Activated B cell treated with CpG ODN at 0.5 μM for 24 hours (primary cell): ENCODE measurements around the gene PDCD2L. TPM values are rescaled to one million over a fixed set of nuclear protein-coding genes. Genes with fewer than 3 reads are reported as not detected.
"Not testable (repeated sequence)": the region's sequence is repeated elsewhere in the genome, so short reads cannot be mapped to it uniquely, and the experiment has no call there.

Experiments
- ATAC-seq: fragments of 200-7000 bp; cut with Tn5 transposase; one replicate; pipeline ENCODE4 v1.10.0; 2021; ENCODE audit warnings: low read depth, mild to moderate bottlenecking, moderate library complexity
- CTCF ChIA-PET: fragments of 350-600 bp; sonication (Branson Sonifier 250); formaldehyde crosslinking; loops from one replicate; lab custom pipeline; 2021; ENCODE audit warnings: antibody characterized with exemption; lab: Charles Lee
- POLR2A ChIA-PET: fragments of 350-600 bp; sonication (Branson Sonifier 250); formaldehyde crosslinking; loops from one replicate; lab custom pipeline; 2021; ENCODE audit warnings: antibody characterized with exemption; lab: Charles Lee
- DNase-seq: peaks from one replicate; pipeline ENCODE4 v3.0.0; 2022
- H3K27ac Mint-ChIP-seq: one replicate; pipeline ENCODE4 v1.8.0; 2020; ENCODE audit warnings: mixed read lengths
- H3K27me3 Mint-ChIP-seq: one replicate; pipeline ENCODE4 v1.8.0; 2021; ENCODE audit warnings: mixed read lengths
- H3K36me3 Mint-ChIP-seq: one replicate; pipeline ENCODE4 v1.8.0; 2021; ENCODE audit warnings: low read depth, mixed read lengths
- H3K4me1 Mint-ChIP-seq: one replicate; pipeline ENCODE4 v1.8.0; 2021; ENCODE audit warnings: mixed read lengths
- H3K4me3 Mint-ChIP-seq: one replicate; pipeline ENCODE4 v1.8.0; 2020; ENCODE audit warnings: mild to moderate bottlenecking, mixed read lengths
- H3K9me3 Mint-ChIP-seq: one replicate; pipeline ENCODE4 v1.8.0; 2020; ENCODE audit warnings: mixed read lengths
- intact Hi-C: fragments of 100-400 bp; cut with micrococcal nuclease; formaldehyde crosslinking; loops from one replicate; pipeline ENCODE4 v1.15.1; 2024
- total RNA-seq: library from RNA; stranded (reverse); gene quantifications from 2 replicates; pipeline ENCODE4 v1.2.3, GENCODE V29; 2022
- TF ChIP-seq, protein P1 (sequence below): fragments of 200-600 bp; IDR thresholded peaks from one replicate; pipeline ENCODE4 v1.8.0; 2022; ENCODE audit warnings: antibody characterized with exemption, mild to moderate bottlenecking

Gene PDCD2L
- total RNA-seq, 1 donor from 2014 or later, result 18.6 TPM

DNA sequence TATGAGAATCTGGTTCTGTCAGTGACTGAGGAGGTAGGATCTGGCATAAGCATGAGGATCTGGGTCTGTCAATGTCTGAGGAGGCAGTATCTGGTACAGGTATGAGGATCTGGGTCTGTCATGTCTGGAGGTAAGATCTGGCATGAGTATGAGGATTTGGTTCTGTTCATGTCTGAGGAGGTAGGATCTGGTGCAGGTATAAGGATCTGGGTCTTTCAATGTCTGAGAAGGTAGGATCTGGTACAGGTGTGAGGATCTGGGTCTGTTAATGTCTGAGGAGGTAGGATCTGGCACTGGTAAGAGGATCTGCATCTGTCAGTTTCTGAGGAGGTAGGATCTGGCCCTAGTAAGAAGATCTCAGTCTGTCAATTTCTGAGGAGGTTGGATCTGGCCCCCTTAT, 12.4 kb upstream of the PDCD2L start:
- Mint-ChIP-seq H3K9me3 (no peaks in the 10 kb centered on the region), H3K4me3 (no peak overlapping the region), H3K27me3 (no peaks in the 10 kb centered on the region), H3K4me1 (no peaks in the 10 kb centered on the region), H3K27ac (no peak overlapping the region), H3K36me3 (peaks cover 30% of the 10 kb centered on the region)
- POLR2A ChIA-PET, result no interaction called here
- no peak for DNase-seq
- TF ChIP-seq, protein P1, sequence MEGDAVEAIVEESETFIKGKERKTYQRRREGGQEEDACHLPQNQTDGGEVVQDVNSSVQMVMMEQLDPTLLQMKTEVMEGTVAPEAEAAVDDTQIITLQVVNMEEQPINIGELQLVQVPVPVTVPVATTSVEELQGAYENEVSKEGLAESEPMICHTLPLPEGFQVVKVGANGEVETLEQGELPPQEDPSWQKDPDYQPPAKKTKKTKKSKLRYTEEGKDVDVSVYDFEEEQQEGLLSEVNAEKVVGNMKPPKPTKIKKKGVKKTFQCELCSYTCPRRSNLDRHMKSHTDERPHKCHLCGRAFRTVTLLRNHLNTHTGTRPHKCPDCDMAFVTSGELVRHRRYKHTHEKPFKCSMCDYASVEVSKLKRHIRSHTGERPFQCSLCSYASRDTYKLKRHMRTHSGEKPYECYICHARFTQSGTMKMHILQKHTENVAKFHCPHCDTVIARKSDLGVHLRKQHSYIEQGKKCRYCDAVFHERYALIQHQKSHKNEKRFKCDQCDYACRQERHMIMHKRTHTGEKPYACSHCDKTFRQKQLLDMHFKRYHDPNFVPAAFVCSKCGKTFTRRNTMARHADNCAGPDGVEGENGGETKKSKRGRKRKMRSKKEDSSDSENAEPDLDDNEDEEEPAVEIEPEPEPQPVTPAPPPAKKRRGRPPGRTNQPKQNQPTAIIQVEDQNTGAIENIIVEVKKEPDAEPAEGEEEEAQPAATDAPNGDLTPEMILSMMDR, result no peak
- ATAC-seq, result no peak
- intact Hi-C loops, result no loop called here
- CTCF ChIA-PET, result no interaction called here

DNA sequence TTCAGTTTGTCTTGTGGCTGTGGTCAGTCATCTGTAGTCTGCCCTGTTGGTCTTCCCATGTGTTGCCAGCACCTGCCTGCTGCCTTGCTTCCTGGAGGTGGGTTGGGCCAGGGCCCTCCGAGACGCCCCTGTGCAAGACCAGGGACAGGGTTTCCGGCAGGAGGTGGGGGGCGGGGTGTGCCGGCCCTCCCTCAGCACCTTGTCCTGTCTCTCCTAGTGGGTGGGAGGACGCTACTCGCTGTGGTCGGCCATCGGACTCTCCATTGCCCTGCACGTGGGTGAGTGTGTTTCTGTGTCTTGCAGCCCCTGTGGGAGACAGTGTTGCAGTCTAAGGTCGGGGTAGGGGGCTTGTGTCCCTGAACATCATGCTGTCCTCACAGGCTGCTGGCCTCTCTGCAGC, 11.2 kb upstream of the PDCD2L start:
- TF ChIP-seq, protein P1, result no peak
- H3K4me3 Mint-ChIP-seq, result no peak overlapping the region
- ChIA-PET POLR2A (no interaction called here), CTCF (no interaction called here)
- no peaks in the 10 kb centered on the region for H3K4me1 Mint-ChIP-seq
- no peak overlapping the region for H3K27ac Mint-ChIP-seq
- H3K36me3 Mint-ChIP-seq, result peaks cover 34% of the 10 kb centered on the region
- H3K27me3 Mint-ChIP-seq, result no peaks in the 10 kb centered on the region
- DNase-seq (no peak), ATAC-seq (no peak)
- H3K9me3 Mint-ChIP-seq, result no peaks in the 10 kb centered on the region
- intact Hi-C loops, result no loop called here

DNA sequence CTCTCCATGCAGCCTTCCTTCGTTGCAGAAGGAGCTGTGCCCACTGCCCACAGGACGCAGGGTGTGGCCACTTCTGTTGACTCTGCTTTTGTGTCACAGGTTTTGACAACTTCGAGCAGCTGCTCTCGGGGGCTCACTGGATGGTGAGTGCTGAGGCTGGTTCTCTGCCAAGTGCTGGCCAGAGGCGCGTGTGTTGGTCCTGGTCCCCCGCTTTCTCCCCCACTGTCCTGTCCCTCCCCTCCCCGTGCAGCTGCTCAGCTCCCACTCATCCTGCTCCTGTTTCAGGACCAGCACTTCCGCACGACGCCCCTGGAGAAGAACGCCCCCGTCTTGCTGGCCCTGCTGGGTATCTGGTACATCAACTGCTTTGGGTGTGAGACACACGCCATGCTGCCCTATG, 10.6 kb upstream of the PDCD2L start:
- intact Hi-C loops, result no loop called here
- DNase-seq (no peak), ATAC-seq (no peak)
- CTCF ChIA-PET, result no interaction called here
- H3K36me3 Mint-ChIP-seq, result peaks cover 36% of the 10 kb centered on the region
- no peaks in the 10 kb centered on the region for H3K27me3 Mint-ChIP-seq
- no peak overlapping the region for H3K27ac Mint-ChIP-seq
- H3K4me3 Mint-ChIP-seq, result no peak overlapping the region
- H3K9me3 Mint-ChIP-seq, result no peaks in the 10 kb centered on the region
- TF ChIP-seq, protein P1, result no peak
- H3K4me1 Mint-ChIP-seq, result no peaks in the 10 kb centered on the region
- POLR2A ChIA-PET, result no interaction called here

DNA sequence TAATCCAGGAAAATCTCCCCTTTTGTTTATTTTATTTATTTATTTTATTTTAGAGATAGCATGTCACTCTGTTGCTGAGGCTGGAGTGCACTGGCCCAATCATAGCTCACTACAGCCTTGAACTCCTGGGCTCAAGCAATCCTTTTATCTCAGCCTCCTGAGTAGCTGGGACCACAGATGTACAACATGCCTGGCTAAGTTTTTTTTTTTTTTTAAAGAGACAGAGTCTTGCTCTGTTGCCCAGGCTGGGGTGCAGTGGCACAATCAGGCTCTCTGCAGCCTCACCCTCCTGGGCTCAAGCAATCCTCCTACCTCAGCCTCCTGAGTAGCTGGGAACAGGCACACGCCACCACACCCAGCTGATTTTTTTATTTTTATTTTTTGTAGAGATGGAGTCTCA, 6.3 kb upstream of the PDCD2L start:
- no peaks in the 10 kb centered on the region for H3K27me3 Mint-ChIP-seq
- TF ChIP-seq, protein P1, result no peak
- ChIA-PET CTCF (no interaction called here), POLR2A (interaction anchor here (0.7 kb wide), 1 partner anchor 13 kb away, joined by 3 read pairs; no protein-coding TSS in a partner anchor)
- intact Hi-C loops, result no loop called here
- H3K4me1 Mint-ChIP-seq, result no peaks in the 10 kb centered on the region
- H3K27ac Mint-ChIP-seq, result no peak overlapping the region
- ATAC-seq (no peak), DNase-seq (no peak)
- no peak overlapping the region for H3K4me3 Mint-ChIP-seq
- peaks cover 51% of the 10 kb centered on the region for H3K36me3 Mint-ChIP-seq
- H3K9me3 Mint-ChIP-seq, result no peaks in the 10 kb centered on the region

DNA sequence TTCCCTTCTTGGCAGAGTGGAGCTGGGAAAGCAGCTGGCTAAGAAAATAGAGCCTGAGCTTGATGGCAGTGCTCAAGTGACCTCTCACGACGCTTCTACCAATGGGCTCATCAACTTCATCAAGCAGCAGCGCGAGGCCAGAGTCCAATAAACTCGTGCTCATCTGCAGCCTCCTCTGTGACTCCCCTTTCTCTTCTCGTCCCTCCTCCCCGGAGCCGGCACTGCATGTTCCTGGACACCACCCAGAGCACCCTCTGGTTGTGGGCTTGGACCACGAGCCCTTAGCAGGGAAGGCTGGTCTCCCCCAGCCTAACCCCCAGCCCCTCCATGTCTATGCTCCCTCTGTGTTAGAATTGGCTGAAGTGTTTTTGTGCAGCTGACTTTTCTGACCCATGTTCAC, 4.3 kb upstream of the PDCD2L start:
- intact Hi-C loops, result no loop called here

DNA sequence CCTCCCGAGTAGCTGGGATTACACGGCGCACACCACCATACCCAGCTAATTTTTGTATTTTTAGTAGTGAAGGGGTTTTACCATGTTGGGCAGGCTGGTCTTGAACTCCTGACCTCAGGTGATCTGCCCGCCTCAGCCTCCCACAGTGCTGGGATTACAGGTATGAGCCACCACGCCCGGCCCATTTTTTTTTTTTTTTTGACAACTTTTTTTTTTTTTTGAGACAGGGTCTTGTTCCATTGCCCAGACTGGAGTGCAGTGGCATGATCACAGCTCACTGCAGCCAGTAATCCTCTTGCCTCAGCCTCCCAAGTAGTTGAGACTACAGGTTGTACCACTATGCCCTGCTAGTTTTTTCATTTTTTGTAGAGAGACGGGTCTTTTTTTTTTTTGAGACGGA, 3.4 kb upstream of the PDCD2L start:
- ChIA-PET POLR2A (interaction anchor here (0.6 to 0.7 kb wide), 2 partner anchors 26 to 139 kb away, joined by 4 to 6 read pairs; no protein-coding TSS in a partner anchor), CTCF (interaction anchor here (0.6 kb wide), 1 partner anchor 31 kb away, joined by 3 read pairs; no protein-coding TSS in a partner anchor)
- intact Hi-C loops, H3K27ac Mint-ChIP-seq, H3K4me3 Mint-ChIP-seq, ATAC-seq, H3K27me3 Mint-ChIP-seq, H3K9me3 Mint-ChIP-seq, DNase-seq: not testable (repeated sequence)
- Mint-ChIP-seq H3K4me1 (peaks cover 11% of the 10 kb centered on the region), H3K36me3 (peaks cover 44% of the 10 kb centered on the region)

More for the DNA sequence above, 4.3 kb upstream of the PDCD2L start:
- H3K4me3 Mint-ChIP-seq, result no peak overlapping the region
- CTCF ChIA-PET, result no interaction called here
- TF ChIP-seq, protein P1, result no peak
- ATAC-seq, result no peak
- no peak overlapping the region for H3K27ac Mint-ChIP-seq
- H3K27me3 Mint-ChIP-seq, result no peaks in the 10 kb centered on the region
- POLR2A ChIA-PET, result no interaction called here
- no peaks in the 10 kb centered on the region for H3K9me3 Mint-ChIP-seq
- DNase-seq, result no peak
- peaks cover 9% of the 10 kb centered on the region for H3K4me1 Mint-ChIP-seq
- peaks cover 47% of the 10 kb centered on the region for H3K36me3 Mint-ChIP-seq
